Stimulated activated CD4-positive, alpha-beta T cell treated with anti-CD3 and anti-CD28 coated beads, Interleukin-4, amount 100 ng/mL, for 1 hour (primary cell): Measurements from ENCODE around the gene KRTAP12-2.
"Not testable (repeated sequence)": the region's sequence is repeated elsewhere in the genome, so short reads cannot be mapped to it uniquely, and the experiment has no call there.

Source experiments
- DNase-seq: peaks from one replicate; pipeline ENCODE4 v3.0.0-alpha.2; 2020

Gene KRTAP12-2

DNA sequence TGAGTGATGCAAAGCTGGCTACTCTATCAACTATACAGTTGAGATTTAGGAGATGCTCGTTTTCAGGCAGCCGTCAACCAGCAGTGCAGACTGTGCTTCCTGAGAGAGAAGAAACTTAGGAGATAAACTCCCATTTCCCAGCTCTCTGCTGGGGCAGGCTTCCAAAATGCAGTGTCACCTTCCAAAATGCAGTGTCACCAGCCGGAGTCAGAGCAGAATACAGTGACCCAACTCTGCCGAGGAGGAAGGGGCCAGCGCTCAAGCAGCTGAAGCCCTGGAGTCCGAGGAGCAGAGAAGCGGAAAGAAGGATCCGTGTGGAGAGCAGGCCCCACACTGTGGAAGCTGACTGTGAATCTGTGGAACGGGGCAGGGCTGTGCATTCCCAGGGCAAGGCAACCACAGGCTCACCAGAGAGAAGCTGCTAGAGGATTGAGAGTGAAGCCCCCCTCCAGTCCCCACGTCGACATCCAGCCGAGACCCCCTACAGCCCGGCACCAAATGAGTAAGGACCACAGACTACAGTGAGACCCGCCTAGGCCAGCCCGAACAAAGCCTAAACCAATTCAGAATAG lies 15.9 kb upstream of the KRTAP12-2 start:
- DNase-seq, result no peak

DNA sequence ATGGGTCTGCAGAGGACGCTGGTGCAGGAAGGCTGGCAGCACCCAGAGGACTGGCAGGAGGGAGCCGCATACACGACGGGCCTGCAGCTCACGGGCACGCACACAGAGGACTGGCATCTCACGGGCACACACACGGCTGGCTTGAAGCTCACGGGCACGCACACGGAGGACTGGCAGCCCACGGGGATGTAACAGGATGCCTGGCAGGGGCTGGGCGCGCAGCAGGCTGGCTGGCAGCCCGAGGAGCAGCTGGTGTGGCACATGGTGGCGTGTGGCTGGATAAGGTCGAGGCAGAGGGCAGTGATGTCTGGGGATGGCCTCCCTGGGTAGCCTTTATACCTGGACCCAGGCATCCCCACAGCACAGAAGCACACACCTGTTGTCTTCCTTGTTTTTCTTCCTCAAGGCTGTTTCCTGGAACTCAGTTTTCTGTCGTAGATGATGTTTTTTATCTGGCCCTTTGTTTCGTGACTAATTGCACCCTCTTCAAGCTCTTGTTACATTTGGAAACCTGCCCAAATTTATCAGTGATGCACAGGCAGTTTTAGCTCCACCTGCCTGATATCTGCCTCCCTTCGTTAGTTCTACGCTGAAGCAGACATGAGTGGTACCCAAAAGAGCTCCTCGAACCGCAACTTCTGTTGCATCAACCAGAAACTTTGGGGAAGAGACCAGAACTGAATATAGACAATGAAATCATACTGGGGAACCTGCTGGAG lies 15.3 kb upstream of the KRTAP12-2 start, which contains the start of gene KRTAP12-1:
KRTAP12-1 (minus strand) TSS at position 303 of the 719 bp plus-strand sequence; CDS start at position 263, 40 bp downstream.
- DNase-seq, result no peak

DNA sequence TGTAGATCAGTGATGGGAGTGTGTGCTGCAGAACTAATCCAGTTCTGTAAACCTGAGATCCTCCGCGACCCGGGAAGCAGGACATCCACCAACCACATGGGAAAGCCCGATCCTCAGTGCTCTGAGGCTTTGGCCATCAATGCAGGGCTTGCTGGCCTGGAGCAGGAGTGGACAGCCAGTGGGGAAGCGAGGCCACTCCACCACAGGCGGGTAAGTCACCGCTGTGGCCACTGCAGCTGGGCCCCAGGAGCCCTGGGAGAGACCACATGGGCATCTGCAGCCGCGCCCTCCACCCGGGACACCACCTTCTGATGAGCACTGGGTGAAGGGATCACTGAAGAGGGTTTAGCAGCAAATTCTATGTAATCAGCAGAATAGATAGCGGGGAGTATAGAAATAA lies 14.4 kb upstream of the KRTAP12-2 start:
- DNase-seq, result no peak

- DNase-seq, result no peak
These were observed 11.2 kb upstream of the KRTAP12-2 start for GRCh38 chr21:44677881-44678280.

DNA sequence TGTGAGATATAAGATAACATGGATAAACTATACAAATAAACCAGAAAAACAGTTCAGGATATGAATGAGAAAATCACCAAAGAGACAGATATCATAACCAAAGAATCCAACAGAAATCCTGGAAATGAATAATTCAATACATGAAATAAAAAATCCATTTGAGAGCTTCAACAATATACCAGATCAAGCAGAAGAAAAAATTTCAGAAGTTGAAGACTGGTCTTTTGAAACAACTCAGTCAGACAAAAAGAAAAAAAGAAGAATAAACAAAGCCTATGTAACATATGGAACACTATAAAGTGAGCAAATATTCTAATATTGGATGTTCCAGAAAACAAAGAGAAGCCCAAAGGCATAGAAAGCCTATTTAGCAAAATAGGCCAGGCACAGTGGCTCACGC lies 5.2 kb upstream of the KRTAP12-2 start:
- no peak for DNase-seq

GRCh38 chr21:44670642-44671432 lies 4.1 kb upstream of the KRTAP12-2 start:
- no peak for DNase-seq

DNA sequence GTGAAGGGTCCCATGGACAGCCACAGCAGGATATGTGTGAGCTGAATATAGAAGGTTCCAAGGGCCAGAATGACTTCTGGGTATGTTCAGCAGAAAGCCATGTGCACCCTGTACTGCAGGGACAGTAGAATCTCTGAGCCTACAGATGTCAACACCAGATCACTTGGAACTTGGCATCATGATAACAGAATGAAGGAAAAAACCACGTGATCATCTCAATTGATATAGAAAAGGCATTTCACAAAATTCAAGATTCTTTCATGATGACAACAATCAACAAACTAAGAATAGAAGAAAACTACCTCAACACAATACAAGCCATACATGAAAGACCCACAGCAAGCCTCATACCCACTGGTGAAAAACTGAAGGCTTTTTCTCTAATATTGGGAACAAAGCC lies 885 bp upstream of the KRTAP12-2 start:
- no peak for DNase-seq

GRCh38 chr21:44664691-44665090 lies 2.0 kb downstream of the KRTAP12-2 start:
- DNase-seq, result no peak

DNA sequence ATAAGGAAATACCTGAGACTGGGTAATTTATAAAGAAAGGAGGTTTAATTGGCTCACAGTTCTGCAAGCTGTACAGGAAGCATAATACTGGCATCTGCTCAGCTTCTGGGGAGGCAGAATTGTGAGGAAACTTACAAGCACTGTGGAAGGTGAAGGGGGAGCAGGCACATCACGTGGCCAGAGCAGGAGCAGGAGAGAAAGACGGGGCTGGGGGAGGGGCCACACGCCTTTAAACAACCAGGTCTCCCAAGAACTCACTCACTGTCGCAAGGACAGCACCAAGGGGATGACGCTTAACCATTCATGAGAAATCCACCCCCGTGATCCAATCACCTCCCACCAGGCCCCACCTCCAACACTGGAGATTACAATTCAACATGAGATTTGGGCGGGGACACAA lies 5.2 kb downstream of the KRTAP12-2 start:
- not testable (repeated sequence) for DNase-seq

- DNase-seq, result no peak
These were observed 7.7 kb downstream of the KRTAP12-2 start for GRCh38 chr21:44658913-44659595.

GRCh38 chr21:44658541-44658910 lies 8.2 kb downstream of the KRTAP12-2 start:
- DNase-seq, result no peak

- no peak for DNase-seq
These were observed 8.8 kb downstream of the KRTAP12-2 start, which contains the start of gene KRTAP12-3 for GRCh38 chr21:44657635-44658540. TSS of gene KRTAP12-3 (plus strand) at chr21:44657932. CDS start at chr21:44657980, 48 bp downstream.

DNA sequence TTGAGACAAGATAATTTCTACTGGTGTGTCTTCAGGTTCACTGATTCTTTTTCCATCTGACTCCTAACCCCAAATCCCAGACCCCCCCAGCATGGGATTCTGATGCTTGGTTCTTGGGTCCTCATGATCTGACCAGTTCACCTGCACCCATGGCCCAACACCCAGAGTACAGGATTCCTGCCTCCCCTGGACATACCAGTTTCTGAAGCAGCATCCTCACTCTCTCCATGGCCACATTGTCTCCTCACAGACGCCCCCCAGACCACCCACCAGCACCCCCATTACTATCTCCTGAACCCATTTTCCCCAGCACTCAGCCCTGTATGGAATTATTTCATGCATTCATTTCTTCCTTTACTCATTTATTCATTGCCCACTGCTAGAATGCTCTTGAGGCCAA lies 9.9 kb downstream of the KRTAP12-2 start:
- no peak for DNase-seq

DNA sequence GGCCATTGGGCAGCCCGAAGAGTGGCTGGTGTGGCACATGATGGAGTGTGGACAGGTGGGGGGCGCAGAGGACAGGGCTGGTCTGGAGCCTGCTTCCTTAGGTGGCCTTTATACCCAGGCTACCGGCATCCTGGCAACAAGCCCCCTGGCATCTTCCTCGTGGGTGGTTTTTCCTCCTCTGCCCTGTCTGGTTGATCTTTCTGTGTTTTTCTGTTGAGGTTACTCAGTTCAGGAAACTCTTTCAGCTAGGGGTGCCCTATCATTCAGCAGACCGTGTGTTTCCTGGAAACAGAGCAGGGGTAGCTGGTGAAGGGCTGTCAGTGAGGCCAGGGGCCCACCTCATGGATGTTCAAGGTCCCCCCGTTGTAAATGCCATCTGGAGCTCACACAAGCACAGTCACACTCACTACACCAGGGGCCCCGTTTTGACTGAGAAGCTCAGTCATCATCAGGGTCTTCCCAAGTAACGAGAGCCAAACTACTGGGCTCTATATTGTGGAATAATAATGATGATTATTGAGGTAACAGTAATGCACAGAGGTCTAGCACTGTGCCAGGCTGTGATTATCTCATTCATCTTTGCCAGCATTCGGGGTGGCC lies 12.1 kb downstream of the KRTAP12-2 start, which contains the start of gene KRTAP12-4:
KRTAP12-4 (minus strand) TSS at position 84 of the 600 bp plus-strand sequence; CDS start at position 39, 45 bp downstream.
- no peak for DNase-seq

- no peak for DNase-seq
These were observed 12.8 kb downstream of the KRTAP12-2 start for GRCh38 chr21:44653656-44654575.

- no peak for DNase-seq
These were observed 13.6 kb downstream of the KRTAP12-2 start for GRCh38 chr21:44653123-44653522.

DNA sequence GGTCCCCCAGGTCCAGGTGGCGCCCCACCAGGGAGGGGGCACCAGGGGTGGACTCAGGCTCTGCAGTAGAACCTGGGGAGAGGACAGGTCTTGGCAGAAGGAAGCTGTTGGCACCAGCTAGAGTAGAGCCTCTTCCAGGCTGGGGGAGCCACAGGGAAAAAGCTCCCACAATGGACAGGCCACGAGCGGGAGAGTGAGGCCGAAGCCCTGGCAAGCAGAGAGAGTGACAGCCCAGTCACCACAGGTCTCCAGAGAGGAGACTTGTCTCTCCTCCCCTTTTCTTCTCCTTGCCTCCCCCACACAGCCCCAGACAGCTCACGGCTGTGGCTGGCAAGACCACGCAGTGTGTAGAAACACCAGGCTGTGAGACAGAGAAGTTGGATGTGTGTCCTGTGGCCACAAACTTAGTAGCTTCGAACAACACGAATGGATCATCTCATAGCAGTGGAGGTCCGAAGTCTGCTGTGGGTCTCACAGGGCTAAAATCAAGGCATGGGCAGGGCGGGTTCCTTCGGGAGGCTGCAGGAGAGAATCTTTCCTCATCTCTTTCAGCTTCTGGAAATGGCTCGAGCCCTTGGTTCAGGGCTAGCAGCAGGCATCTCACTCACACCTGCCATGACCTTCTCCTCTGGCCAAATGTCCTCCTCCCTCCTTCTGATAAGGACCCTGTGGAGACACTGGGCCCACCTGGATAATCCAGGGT lies 15.6 kb downstream of the KRTAP12-2 start:
- DNase-seq, result no peak

GRCh38 chr21:44650265-44650972 lies 16.3 kb downstream of the KRTAP12-2 start:
- DNase-seq, result no peak

- no peak for DNase-seq
These were observed 17.1 kb downstream of the KRTAP12-2 start for GRCh38 chr21:44649521-44650100.
